Erythroblast (primary cell): ENCODE measurements around the gene PAPSS1.

Source experiments
- GATA1 ChIP-seq: IDR thresholded peaks from 2 replicates; pipeline ENCODE4 v1.6.1; 2011; ENCODE audit warnings: low read depth, mild to moderate bottlenecking, control low read depth, low read length, moderate library complexity
- POLR2A ChIP-seq: IDR thresholded peaks from 2 replicates; pipeline ENCODE4 v1.6.1; 2011; ENCODE audit warnings: mild to moderate bottlenecking, low read length

- TF ChIP-seq POLR2A (no peak), GATA1 (no peak)
These were observed 8.2 kb downstream of the PAPSS1 start for GRCh38 chr4:107711831-107712230.
